Left hindlimb (tissue), 1 donor: Measurements from ENCODE around the gene ZNF74.
A peak's percentile ranks its signal among the peaks of the same experiment; 100 is the strongest.

Experiments used
- DNase-seq: peaks from one replicate; pipeline ENCODE4 v3.0.0-alpha.2; 2018

The ZNF74 gene

DNA sequence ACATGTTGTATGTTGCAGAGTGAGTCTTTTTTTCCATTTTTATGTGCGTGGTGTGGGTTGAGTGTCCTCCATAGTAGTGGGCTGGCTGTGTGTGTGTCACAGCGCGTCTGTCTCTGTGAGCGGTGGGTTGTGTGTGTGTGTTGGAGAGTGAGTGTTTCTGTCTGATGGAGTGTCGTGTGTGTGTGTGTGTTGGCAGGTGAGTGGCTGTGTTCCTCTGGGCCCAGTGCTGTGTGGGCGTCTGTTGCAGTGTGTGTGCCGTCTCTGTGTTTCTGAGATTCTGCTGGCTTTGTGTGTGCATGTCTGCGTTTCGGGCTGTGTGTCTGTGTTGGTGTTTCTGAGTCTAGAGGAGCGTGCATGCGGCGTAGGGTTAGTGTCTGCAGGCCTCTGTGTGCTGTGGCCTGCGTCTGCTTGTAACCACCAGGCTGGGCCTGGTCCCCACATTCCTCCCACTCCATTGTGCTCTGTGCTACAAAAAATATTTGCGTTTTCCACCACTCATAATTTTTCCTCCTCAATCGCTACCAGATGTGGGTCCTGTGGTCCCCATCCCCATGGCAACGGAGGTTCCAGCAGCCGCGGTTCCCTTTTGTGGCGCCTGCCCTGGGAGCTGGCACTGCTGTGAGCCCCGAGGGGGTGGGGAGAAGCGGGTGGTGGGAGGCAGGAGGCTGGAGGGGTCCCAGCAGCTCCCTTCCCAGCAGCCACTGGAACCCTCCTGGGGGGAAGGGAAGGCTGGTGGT is 28.5 kb downstream of the ZNF74 start:
- DNase-seq = peak; percentile 93

DNA sequence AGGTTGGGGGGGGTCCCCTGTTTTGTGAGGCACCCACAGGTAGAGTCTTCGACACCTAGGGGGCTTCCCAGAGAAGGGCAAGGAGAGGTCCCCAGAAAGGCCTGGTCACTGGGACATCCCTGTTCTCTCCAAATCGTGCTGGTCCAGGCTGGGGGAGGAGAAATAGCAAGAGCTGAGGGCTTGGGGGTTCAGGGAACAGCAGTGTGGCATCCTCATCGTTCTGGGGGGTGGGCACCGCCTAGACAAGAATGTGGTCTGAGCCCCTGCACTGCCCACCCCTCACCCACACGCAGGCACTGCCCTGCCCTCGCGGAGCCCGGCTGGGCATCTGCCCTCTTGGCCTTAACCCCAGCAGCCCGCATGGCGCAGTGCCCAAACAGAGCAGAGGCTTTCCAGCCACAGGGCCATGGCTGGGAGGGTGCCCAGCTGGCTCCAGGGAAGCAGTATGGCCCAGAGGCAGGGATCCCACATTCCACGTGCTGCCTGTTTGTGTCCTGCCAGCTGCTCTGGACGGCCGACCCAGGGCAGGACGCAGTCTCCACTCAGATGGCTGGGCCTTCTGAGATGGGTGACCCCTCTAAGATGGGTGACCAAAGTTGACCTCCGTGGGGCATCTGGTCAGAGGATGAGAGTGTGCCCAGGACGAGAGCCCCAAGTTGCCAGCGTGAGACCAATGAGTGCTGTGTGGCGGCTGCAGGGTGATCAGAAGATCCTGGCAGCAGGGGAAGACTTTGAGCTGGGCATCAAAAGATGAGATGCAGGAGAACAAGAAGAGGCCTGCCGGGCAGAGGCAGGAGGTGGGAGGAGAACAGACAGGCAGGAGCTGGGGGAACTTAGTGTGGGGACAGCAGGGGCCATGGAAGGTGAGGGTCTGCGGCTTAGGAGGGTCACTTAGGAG is 29.3 kb downstream of the ZNF74 start:
- DNase-seq = peak; percentile 83

DNA sequence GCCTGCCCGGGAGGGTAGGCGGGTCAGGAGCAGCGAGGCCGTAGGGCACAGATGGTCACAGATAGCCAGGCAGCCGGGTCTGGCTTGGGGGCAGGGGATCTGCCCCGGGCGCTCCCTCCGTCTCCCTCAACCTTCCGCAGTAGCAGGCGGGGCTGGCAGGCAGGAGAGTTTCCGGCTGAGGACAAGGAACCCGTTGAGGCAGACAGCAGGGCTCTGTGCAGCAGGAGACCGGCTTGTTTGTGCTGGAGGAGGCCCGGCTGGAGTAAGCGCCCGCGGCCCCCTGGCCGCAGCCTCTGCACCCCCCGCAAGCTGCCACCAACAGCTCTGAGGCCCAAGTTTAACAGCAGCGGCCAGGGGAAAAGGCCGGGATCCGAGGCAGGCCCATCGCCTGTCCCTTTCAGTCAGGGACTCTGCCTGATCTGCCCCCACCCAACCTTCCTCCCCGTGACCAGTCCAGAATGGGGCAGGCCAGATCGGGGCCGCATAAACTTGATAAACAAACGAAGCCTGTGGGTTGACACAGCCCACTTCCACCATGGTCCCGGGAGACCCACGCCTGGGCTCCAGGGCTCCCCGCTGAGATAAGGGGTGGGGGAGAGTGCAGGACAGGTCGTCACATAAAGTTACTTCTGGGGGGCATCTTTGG is 30.1 kb downstream of the ZNF74 start:
- peak; percentile 87 for DNase-seq

DNA sequence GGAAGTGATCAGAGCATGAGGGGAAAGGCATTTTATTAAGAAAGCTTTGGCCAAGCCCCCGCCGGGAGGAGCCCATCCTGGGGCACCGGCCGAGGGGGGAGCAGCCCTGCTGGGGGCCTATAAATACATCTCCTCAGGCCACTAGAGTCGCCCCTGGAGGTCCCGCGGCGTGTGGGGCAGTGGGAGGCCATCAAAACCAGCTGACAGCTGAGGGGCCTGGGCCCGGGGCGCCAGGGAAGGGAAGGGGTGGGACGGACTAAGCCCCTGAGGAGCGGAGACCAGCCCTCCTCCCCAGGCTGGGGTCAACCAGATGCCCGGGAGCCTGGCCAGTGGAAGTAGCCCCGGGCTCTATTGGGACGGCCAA is 30.6 kb downstream of the ZNF74 start:
- DNase-seq = peak; percentile 69

DNA sequence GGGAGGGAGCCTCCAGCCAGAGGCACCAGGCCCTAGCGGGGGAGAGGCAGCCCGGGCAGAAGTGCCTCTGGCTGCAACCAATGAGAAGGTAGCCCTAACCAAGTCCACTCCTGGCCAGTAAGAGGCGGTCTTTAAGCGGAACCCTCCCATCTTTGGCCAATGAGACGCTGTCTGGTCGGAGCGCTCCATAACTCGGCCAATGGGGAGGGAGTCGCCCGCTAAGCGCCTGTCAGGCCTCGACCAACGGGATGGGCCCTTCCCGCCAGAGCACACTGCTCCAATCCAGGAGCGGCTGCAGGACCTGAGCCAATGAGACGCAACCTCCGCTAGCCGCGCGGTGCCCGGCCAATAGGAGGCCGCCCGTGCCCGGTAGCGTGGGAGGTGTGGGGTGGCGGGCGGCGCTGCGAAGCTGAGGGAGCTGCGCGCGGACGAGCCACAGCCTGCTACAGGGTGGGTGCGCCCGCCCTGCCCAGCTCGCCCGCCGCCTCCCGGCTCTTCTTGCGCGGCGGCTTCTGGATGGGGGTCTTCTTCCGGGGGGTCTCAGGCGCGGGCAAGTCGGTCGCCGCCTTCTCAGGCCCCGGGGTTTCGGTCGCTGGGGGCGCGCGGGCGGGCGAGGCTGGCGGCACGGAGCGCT is 31.1 kb downstream of the ZNF74 start:
- DNase-seq = peak; percentile 88

DNA sequence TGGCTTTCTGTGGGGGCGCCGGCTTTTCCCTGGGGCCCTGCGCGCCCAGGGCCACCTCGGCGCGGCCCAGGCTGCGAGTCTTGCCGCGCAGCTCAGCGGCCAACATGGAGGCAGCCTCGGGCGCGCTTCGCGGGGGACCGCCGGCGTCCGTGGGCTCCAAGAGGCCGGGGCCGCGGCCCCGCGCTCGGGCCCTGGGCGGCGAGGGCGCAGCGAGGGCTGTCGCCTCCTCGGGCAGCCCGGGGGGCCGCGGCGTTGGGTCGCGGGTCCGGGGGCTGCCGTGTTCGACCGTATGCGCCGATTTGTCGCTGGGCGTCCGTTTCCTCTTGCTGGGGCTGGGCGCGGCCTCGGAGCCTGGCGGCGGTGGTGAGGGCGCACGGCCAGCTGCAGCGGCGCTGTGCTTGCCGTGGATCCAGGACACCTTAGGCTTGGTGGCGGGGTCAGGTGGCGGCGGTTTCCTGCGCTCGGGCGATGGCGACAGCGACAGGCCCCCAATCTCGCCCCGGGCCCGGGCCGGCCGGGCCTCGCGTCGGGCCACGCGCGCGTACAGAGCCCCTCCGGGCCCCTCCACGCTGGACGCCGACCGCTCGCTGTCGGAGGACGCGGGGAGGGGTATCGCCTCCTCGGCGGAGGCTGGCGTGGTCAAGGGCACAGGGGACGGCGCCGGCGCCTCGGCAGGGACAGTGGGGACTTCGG is 31.8 kb downstream of the ZNF74 start:
- no peak for DNase-seq

DNA sequence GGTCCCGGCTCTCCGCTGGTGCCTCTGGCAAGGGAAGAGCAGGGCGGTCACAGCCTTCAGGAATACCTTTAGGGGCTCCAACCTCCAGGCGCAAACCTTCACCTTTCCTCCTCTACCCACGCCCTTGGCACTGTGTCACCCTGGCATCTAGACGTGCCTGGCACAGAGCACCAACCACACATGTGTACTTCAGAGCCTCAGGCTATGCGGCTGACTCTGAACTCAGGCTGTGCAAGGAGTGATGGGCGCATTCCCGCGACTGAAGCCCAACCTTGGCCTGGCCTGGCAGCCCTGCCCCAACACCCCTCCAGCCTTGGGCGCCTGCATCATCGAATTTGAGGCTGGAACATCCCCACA is 32.3 kb downstream of the ZNF74 start:
- no peak for DNase-seq

DNA sequence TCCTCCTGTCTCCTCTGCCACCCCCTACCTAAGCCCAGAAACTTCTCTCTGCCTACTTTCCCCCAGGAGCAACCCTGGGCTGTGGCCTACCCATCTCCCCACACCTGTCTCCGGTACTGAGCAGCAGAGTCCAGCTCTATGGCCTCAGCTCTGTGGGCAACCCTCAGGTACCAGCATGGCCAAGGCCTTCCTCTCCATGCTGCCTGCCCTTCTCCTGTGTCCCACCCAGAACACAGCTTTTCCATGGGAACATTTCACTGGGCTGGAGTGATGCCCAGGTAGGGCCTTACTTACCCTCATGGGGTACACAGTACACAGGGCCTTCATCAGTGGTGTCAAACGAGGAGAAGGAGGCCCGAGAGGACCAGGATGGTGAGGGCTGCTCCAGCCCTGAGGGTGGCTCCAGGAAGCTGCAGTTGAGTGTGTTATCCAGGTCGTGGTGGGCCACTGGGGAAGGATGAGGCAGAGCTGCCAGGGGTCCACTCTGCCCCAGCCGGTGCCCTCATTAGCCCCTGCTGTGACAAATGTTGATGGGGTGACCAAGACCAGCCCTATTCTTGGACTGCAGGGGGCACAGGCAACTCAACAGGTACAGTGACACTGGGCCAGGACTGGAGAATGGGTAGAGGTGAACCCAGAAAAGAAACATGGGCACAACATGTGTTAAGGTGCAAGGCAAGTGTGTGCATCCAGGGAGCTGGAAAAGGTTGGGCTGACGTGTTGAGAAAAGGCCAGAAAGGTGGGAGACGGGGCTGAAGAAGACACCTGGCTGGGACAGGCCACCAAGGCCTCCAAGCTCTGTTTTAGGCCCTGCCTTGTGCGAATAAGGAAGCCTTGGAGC is 33.4 kb downstream of the ZNF74 start:
- no peak for DNase-seq

DNA sequence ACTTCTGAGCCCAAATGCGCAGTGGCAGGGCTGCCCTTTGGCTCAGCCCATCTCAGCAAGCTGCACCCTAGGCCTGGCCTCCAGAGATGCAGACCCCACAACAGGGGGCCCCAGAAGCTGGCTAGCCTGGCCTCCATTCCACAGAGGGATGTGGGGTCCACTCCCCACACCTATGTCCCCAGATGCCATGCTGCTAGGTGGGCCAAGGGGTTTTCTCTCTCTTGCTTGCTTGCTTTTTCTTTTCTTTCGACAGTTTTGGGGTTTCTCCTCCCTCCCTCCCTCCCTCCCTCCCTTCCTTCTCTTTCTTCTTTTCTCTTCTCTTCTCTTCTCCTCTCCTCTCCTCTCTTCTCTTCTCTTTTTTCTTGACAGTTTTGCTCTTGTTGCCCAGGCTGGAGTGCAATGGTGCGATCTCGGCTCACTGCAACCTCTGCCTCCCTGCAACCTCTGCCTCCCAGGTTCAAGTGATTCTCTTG is 34.0 kb downstream of the ZNF74 start:
- no peak for DNase-seq

DNA sequence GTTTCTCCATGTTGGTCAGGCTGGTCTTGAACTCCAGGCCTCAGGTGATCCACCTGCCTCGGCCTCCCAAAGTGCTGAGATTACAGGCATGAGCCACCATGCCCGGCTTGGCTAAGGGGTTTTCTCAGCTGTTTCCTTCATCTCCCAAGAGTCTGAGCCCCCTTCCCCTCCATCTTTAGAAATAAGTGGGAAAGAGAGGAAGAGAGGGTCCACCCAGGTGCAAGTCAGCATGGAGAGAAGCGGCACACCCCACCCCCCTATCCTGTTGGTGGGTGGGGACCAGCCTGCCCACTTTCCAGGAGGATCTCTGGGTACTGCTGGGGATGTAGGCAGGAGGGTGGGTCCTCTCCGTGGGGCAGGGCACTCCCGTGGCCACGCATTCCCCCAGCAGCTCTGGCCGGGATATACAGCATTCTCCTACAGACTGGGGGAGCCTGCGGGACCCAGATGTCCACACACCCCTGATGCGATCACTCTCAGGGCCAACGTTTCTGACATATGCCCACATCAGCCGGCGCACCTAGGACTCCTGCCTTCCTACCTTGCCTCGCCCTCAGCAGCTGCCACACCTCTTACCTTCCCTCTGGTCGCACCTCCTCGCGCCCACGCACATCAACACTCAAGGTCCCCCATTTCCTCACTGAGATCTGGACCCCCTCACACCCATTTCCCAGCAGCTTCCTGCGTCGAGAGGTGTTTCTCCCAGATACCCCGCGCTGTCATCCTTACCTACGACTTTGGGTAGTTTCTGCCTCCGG is 34.7 kb downstream of the ZNF74 start:
- DNase-seq = no peak

DNA sequence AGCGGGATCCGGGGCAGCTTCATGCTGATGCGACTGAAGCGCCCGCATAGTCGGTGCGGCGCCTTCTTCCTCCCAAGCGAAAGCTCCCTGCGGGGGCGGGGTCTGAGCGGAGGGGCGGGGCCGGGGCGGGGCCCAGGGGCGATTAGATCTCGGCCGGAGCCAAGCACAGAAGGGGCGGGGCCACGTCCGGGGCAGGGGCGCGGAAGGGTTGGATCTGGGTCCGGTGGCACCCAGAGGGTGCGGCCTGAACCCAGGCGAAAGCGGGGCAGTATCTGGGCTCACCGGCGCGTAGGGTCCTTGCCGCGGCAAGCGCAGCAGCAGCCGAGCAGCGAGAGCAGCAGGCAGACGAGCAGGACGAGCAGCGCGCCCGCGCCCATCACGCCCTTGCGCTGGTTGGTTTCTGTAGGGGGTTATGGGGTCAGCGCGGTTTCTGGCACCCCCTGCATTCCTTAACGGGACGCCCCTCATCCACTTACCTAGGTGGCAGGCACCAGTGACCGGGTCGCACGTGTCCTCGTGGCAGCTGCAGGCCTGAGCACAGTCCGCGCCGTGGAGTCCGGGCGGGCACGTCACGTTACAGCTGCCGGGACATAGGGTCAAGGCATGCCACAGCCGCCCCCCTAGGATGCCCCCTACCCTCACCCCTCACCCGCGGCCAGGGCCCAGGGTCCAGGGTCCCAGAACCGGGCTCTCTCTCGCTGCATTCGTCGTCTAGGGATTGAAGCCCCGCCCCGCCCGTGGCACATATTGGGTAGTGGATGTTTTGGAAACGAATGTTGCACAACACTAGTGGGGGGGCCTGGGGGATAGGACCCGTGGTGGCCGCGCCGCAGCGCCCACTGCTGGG is 35.5 kb downstream of the ZNF74 start:
- no peak for DNase-seq

DNA sequence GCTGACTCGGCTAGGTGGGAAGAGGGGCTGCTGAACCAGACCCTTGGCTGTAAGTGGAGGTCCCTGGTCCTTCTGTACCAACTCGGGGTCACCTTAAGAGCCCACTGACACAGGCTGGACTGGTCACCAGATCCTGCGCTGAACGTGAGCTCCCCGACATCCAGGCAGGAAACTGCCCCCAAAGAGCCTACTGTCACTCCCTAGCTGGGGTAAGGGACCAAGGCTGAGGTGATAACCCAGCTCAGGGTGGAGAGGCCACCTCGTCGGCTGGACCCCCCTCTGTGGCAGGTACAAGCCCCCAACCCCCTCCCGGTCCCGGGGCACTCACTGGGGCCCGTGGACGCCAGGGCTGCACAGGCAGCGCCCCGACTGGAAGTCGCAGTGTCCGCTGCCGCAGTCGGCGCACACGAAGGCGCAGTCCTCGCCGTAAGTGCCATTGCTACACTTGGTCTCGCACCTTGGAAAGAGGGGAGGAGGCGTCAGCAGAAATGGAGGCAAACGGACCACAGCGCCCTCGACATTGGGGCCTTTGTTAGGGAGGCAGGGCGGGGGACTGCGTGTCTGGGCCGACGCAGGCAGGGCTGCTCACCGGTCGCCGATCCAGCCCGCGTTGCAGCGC is 36.3 kb downstream of the ZNF74 start:
- no peak for DNase-seq

DNA sequence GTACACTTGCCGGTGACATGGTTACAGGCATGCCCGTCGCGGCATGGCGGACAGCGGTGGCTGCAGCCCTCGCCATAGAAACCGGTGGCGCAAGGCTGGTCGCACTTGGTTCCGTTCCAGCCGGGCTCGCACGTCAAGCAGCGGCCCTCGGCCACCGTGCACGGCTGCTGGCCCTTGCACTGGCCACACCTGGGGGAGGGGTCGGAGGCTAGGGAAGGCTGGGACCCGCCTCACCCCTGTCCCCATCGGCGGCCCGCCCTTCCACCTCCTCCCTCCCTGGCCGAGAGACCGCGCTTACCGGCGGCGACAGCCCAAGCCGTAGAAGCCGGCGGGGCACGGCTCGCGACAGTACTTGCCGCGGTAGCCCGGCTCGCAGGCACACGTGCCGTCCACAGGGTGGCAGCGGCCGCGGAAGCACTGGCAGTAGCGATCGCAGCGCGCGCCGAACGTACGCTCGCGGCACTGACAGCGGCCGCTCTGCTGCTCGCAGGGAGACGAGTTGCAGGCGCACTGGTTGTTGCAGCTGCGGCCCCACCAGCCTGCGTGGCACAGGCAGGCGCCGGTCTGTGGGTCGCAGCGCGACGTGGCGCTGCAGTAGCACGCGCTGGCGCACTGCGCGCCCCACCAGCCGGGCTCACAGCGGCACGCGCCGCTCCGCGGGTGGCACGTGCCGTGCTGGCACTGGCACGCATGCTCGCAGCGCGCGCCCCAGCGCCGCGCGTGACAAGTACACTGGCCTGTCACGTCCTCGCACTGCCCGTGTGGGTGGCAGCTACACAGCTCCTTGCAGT is 37.0 kb downstream of the ZNF74 start:
- DNase-seq = peak; percentile 51

DNA sequence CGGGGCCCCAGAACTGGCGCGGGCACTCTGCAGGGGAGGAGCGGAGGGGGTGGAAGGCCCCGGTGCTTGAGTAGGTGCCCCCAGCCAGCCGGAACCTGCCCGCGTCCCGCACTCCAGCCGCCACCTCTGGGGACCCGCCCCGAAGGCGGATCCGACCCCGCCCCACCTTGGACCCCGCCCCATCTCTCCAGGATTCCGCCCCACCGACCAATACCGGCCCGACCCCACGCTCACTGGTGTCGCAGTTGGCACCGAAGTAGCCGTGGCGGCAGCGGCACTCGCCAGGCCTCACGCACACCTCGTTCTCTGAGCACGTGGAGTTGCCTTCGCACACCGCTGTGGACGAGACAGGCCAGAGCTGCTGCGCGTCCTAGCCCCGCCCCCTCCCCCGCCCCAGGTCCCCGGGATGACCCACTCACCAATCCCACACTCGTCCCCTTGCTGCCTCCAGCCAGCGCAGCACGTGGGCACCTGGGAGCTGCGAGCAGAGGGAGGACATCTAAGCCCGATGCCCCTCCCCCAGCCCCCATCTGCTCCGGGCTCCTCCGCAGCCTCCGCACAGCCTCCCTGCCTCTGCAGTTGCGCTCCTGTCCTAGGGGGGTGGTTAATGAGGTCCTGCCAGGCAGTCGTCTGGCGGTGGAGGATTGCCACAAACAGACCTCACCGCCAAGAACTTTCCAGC is 37.7 kb downstream of the ZNF74 start:
- peak; percentile 50 for DNase-seq

DNA sequence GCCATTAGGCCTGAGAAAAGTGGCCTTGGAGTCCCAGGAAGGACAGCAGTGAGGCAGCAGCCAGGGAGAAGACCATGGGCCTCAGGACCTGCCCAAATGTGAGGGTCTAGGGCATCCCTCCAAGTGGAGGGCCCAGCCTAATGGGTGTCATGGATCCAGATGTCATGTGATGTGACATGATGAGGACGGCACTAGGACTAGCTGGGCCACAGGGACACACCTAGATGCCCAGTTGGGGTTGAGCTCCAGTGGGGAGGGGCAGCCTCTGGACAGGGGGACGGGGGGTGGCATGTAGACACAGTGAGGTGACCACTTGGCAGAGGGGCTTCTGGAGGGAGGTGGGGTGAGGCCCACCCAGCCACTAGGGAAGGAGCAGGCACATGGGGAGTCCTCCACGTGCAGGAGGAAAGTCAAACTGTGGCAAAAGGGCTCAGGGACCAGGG is 38.3 kb downstream of the ZNF74 start:
- DNase-seq = no peak

DNA sequence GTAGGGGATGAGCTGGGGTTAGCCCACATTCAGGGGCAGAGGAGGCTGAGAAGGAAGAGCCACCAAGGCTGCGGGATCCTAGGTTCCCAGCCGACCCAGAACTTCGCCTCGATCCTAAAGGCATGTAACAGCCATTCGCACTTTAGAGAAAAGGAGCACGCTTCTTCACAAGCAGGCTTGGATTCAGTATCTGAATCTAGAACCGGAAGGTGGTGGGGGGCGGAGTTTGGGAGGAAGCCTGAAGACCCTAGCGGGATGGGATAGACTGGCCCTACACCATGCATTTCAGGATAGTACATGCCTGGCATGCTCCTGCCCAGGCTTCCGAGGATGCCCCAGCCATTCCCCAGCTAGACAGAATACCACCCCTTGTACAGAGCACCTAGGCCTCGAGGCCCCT is 39.2 kb downstream of the ZNF74 start:
- DNase-seq = peak; percentile 27

DNA sequence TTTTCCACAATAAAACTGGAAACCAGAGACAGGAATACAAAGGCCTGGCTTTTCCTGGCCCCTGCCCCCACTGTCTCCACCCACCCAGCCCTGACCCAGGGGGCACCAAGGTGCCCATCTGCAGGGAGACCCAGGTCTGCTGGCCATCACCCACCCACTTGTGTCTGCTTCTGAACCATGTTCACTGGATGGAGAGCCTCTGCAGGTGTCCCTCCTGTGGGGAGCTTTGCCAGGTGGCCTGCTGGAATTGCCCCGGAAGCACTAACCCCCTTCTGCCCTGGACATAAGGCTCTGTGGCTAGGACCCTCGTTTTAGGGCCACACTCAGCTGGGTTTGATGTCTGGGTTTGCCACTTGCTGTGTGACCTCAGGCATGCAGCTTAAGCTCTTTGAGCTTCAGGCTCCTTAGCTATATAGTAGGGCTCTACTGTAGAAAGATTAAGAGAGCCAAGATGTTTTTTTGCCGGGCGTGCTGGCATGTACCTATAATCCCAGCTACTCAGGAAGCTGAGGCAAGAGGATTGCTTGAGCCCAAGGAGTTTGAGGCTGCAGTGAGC is 39.8 kb downstream of the ZNF74 start:
- no peak for DNase-seq
